PC-3 (cell line): ENCODE data around the gene MYOCD. TPM values are rescaled to one million over a fixed set of nuclear protein-coding genes. Genes with fewer than 3 reads are reported as not detected.

Experiments
- ATAC-seq: fragments of 200-7000 bp; cut with Tn5 transposase; 2 replicates; pipeline ENCODE4 v1.9.1; 2020; ENCODE audit warnings: mild to moderate bottlenecking, moderate library complexity
- BruUV-seq: library from RNA; stranded (reverse); fragments of 400-500 nt; replicated peaks from 2 replicates; lab custom pipeline; 2021; lab: Mats Ljungman, UMichigan
- CTCF ChIA-PET: fragments of 300-600 bp; sonication (Branson Sonifier 250); formaldehyde crosslinking; loops from one replicate; lab custom pipeline; 2022; ENCODE audit warnings: antibody characterized with exemption; lab: Charles Lee
- POLR2A ChIA-PET: fragments of 300-600 bp; sonication (Branson Sonifier 250); formaldehyde crosslinking; loops from one replicate; lab custom pipeline; 2022; ENCODE audit warnings: antibody characterized with exemption; ENCODE audit not compliant: unreplicated experiment; lab: Charles Lee
- DNase-seq: peaks from one replicate; pipeline ENCODE4 v3.0.0-alpha.2; 2015
- H2AFZ ChIP-seq: fragments of 300-600 bp; sonication (generic); 2 replicates; pipeline ENCODE4 v1.6.0; 2016; ENCODE audit warnings: antibody characterized with exemption, low read length
- H3F3A ChIP-seq: fragments of 300-600 bp; sonication (generic); one replicate; pipeline ENCODE4 v1.6.0; 2017; ENCODE audit warnings: antibody characterized with exemption, low read length, control low read depth, mild to moderate bottlenecking; ENCODE audit not compliant: unreplicated experiment
- H3K27ac ChIP-seq: fragments of 300-600 bp; sonication (generic); 2 replicates; pipeline ENCODE4 v1.5.1; 2016; ENCODE audit warnings: mild to moderate bottlenecking, low read length
- H3K27me3 ChIP-seq: fragments of 300-600 bp; sonication (generic); 2 replicates; pipeline ENCODE4 v1.6.1; 2016; ENCODE audit warnings: low read length, mixed read lengths
- H3K36me3 ChIP-seq: fragments of 300-600 bp; sonication (generic); 2 replicates; pipeline ENCODE4 v1.6.1; 2016; ENCODE audit warnings: low read depth, mixed run types, low read length, mixed read lengths
- H3K4me1 ChIP-seq: fragments of 300-600 bp; sonication (generic); 2 replicates; pipeline ENCODE4 v1.5.1; 2016; ENCODE audit warnings: low read length; ENCODE audit not compliant: insufficient read depth
- H3K4me2 ChIP-seq: fragments of 300-600 bp; sonication (generic); 2 replicates; pipeline ENCODE4 v1.6.0; 2016; ENCODE audit warnings: low read length
- H3K4me3 ChIP-seq: fragments of 300-600 bp; sonication (generic); 2 replicates; pipeline ENCODE4 v1.5.1; 2016; ENCODE audit warnings: mild to moderate bottlenecking, low read length, mixed read lengths
- H3K79me2 ChIP-seq: fragments of 300-600 bp; sonication (generic); 2 replicates; pipeline ENCODE4 v1.6.1; 2017; ENCODE audit warnings: low read length, mixed read lengths
- H3K9ac ChIP-seq: fragments of 300-600 bp; sonication (generic); 2 replicates; pipeline ENCODE4 v1.6.0; 2016; ENCODE audit warnings: mild to moderate bottlenecking, low read length
- H3K9me2 ChIP-seq: fragments of 300-600 bp; sonication (generic); replicated peaks from 2 replicates; pipeline ENCODE4 v1.6.1; 2016; ENCODE audit warnings: mixed run types, low read length, mixed read lengths
- H3K9me3 ChIP-seq: fragments of 300-600 bp; sonication (generic); 2 replicates; pipeline ENCODE4 v1.6.1; 2016; ENCODE audit warnings: low read length, mixed read lengths
- H4K20me1 ChIP-seq: fragments of 300-600 bp; sonication (generic); 2 replicates; pipeline ENCODE4 v1.6.1; 2016; ENCODE audit warnings: low read length, mixed read lengths
- CTCF ChIP-seq: fragments of 300-600 bp; sonication (generic); conservative IDR thresholded peaks from 2 replicates; pipeline ENCODE4 v1.5.1; 2017; ENCODE audit warnings: antibody characterized with exemption, low read depth, mild to moderate bottlenecking, low read length
- EZH2 ChIP-seq: fragments of 300-600 bp; sonication (generic); IDR thresholded peaks from one replicate; pipeline ENCODE4 v1.6.1; 2017; ENCODE audit warnings: antibody characterized with exemption, mild to moderate bottlenecking, low read length; ENCODE audit not compliant: unreplicated experiment
- EZH2phosphoT487 ChIP-seq: fragments of 300-600 bp; sonication (generic); IDR thresholded peaks from 2 replicates; pipeline ENCODE4 v1.6.1; 2018; ENCODE audit warnings: mild to moderate bottlenecking, antibody characterized with exemption, low read length, borderline replicate concordance
- intact Hi-C: fragments of 100-400 bp; cut with micrococcal nuclease; formaldehyde crosslinking; loops from 2 replicates; pipeline ENCODE4 v1.9.0; 2023
- total RNA-seq: library from RNA; depleted of rRNA; stranded (reverse); fragments of >200 nt; gene quantifications from 2 replicates; pipeline ENCODE4 v1.2.3, GENCODE V29; 2014

MYOCD gene
- total RNA-seq, 1 experiment from 2014 or later, result not detected

DNA sequence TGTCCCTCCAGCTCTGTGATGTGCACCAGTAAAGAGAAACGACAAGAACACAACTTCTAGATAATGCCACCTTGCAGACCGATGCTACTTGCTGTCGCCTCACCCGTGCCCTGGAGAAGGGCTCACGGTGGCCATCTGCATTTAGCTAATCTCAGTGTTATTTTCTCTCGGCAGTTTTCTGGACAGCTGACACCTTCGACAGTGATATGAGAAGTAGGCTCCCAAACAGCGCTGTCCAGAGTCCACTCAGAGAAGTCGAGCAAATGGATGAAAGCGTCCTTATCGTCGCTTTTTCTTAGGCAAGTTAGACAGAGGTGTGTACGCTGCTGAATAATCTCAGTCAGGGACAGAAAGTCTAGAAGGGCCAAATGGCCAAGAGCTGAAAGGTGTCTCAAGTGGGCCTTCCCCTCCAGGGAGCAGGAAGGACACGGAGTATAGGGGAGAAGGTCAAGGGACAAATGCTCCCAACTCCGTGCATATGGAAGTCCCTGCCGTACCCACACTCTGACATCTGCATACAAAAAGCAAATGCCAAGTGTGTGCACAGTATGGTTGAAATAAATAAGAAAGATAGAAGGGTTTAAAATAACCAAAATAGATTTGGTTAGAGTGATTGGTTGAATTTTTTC, 42.4 kb upstream of the MYOCD start:
- no peak for ATAC-seq
- Histone ChIP-seq H3F3A (no peaks in the 10 kb centered on the region), H3K9ac (no peak overlapping the region), H3K27ac (no peak overlapping the region), H3K36me3 (no peaks in the 10 kb centered on the region), H3K4me1 (no peaks in the 10 kb centered on the region), H4K20me1 (no peaks in the 10 kb centered on the region), H3K27me3 (peaks cover 5% of the 10 kb centered on the region; the same call in 1 of the 2 replicates), H3K9me2 (no peaks in the 10 kb centered on the region), H3K9me3 (no peaks in the 10 kb centered on the region), H3K79me2 (no peaks in the 10 kb centered on the region), H2AFZ (no peak overlapping the region), H3K4me3 (no peak overlapping the region), H3K4me2 (no peak overlapping the region)
- intact Hi-C loops, result no loop called here
- CTCF ChIA-PET, result no interaction called here
- POLR2A ChIA-PET, result no interaction called here
- no peak for DNase-seq
- TF ChIP-seq EZH2phosphoT487 (no peak), CTCF (no peak), EZH2 (no peak)
- BruUV-seq, result no TSS peak

- no peaks in the 10 kb centered on the region for H3K9me2 ChIP-seq
- H3K36me3 ChIP-seq, result no peaks in the 10 kb centered on the region
- TF ChIP-seq EZH2phosphoT487, result no peak
- H3K27ac ChIP-seq, result no peak overlapping the region
- H3K4me2 ChIP-seq, result no peak overlapping the region
- ChIA-PET CTCF (no interaction called here), POLR2A (no interaction called here)
- H3K9me3 ChIP-seq, result no peaks in the 10 kb centered on the region
- no peak overlapping the region for H3K9ac ChIP-seq
- no peaks in the 10 kb centered on the region for H3F3A ChIP-seq
- no peak overlapping the region for H2AFZ ChIP-seq
- no peaks in the 10 kb centered on the region for H4K20me1 ChIP-seq
- H3K4me1 ChIP-seq, result no peaks in the 10 kb centered on the region
- peaks cover 5% of the 10 kb centered on the region; the same call in 1 of the 2 replicates for H3K27me3 ChIP-seq
- no TSS peak for BruUV-seq
- DNase-seq, result no peak
- no peaks in the 10 kb centered on the region for H3K79me2 ChIP-seq
- H3K4me3 ChIP-seq, result no peak overlapping the region
- intact Hi-C loops, result no loop called here
- ATAC-seq, result no peak
These were observed 41.5 kb upstream of the MYOCD start for GRCh38 chr17:12624211-12624610.

DNA sequence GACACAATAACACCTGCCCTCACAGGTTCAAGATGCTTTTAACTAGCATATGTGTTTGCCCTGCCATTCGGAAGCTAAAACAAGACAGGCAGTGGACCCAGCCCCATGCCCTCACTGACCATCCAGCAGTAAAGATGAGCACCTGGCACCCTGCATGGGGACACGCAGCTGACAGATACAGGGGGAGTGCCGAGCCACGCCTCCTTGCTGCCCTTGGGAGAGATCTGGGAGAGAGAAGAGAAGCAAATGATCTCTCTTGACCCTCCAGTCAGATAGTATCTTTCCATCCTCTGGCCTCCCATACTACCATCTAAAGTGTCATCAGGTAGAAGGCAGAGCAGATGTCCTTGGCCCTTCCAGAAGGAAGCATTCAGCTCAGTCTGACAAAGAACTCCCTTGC, 40.6 kb upstream of the MYOCD start:
- intact Hi-C loops, result no loop called here
- H3K79me2 ChIP-seq, result no peaks in the 10 kb centered on the region
- ChIA-PET CTCF (no interaction called here), POLR2A (no interaction called here)
- ATAC-seq (no peak), DNase-seq (no peak)
- H3K4me3 ChIP-seq, result no peak overlapping the region
- H3K9me3 ChIP-seq, result no peaks in the 10 kb centered on the region
- H3K4me1 ChIP-seq, result no peaks in the 10 kb centered on the region
- H3K9ac ChIP-seq, result no peak overlapping the region
- no peak overlapping the region for H2AFZ ChIP-seq
- H3K27me3 ChIP-seq, result peaks cover 13% of the 10 kb centered on the region; the same call in 1 of the 2 replicates
- H4K20me1 ChIP-seq, result no peaks in the 10 kb centered on the region
- H3K9me2 ChIP-seq, result no peaks in the 10 kb centered on the region
- H3F3A ChIP-seq, result no peaks in the 10 kb centered on the region
- TF ChIP-seq CTCF (no peak), EZH2 (no peak), EZH2phosphoT487 (no peak)
- H3K36me3 ChIP-seq, result no peaks in the 10 kb centered on the region
- no TSS peak for BruUV-seq
- no peak overlapping the region for H3K27ac ChIP-seq
- H3K4me2 ChIP-seq, result no peak overlapping the region
